GM12873 (cell line): ENCODE measurements around the gene EZH1.

ENCODE experiments used
- CTCF ChIP-seq: IDR thresholded peaks from 2 replicates; pipeline ENCODE4 v1.5.1; 2012; ENCODE audit warnings: low read depth, mild to moderate bottlenecking, moderate library complexity, low read length, control low read depth; ENCODE audit not compliant: insufficient read depth; ENCODE audit errors: missing control alignments

Gene EZH1

GRCh38 chr17:42783062-42783790, 38.4 kb upstream of the EZH1 start:
- TF ChIP-seq CTCF: no peak

- TF ChIP-seq CTCF: no peak
These were observed 37.6 kb upstream of the EZH1 start for GRCh38 chr17:42782166-42783061.

- TF ChIP-seq CTCF: no peak
These were observed 36.9 kb upstream of the EZH1 start for GRCh38 chr17:42781639-42782165.

GRCh38 chr17:42780851-42781638, 36.2 kb upstream of the EZH1 start:
- TF ChIP-seq CTCF: no peak

GRCh38 chr17:42779936-42780850, 35.4 kb upstream of the EZH1 start, which contains the start of gene WNK4:
WNK4 (plus strand) TSS chr17:42780610; CDS start chr17:42780699, 89 bp downstream.
- no peak for TF ChIP-seq CTCF

- TF ChIP-seq CTCF: no peak
These were observed 34.6 kb upstream of the EZH1 start for GRCh38 chr17:42779304-42779935.
